Loucy (cell line): ENCODE results near the gene HMGB2.
A peak's percentile ranks its signal among the peaks of the same experiment; 100 is the strongest.

Source experiments
- H2AFZ ChIP-seq: fragments of 200-600 bp; sonication (generic); 2 replicates; pipeline ENCODE4 v1.6.0; 2016; ENCODE audit warnings: antibody characterized with exemption, mild to moderate bottlenecking, low read length, moderate library complexity
- H3F3A ChIP-seq: fragments of 200-600 bp; 2 replicates; pipeline ENCODE4 v1.6.0; 2016; ENCODE audit warnings: antibody characterized with exemption, low read depth, mild to moderate bottlenecking
- H3K27me3 ChIP-seq: fragments of 200-600 bp; sonication (generic); 2 replicates; pipeline ENCODE4 v1.6.1; 2014; ENCODE audit warnings: low read length, mild to moderate bottlenecking; ENCODE audit not compliant: insufficient read depth, poor library complexity, severe bottlenecking
- H3K36me3 ChIP-seq: fragments of 200-600 bp; sonication (generic); 2 replicates; pipeline ENCODE4 v1.6.1; 2016; ENCODE audit warnings: low read length; ENCODE audit not compliant: insufficient read depth
- H3K4me1 ChIP-seq: fragments of 200-600 bp; sonication (generic); 2 replicates; pipeline ENCODE4 v1.5.1; 2014; ENCODE audit warnings: low read length, mild to moderate bottlenecking; ENCODE audit not compliant: insufficient read depth, poor library complexity, severe bottlenecking
- H3K4me2 ChIP-seq: fragments of 200-600 bp; sonication (generic); 2 replicates; pipeline ENCODE4 v1.6.0; 2014; ENCODE audit warnings: antibody characterized with exemption, low read length, low read depth, mild to moderate bottlenecking; ENCODE audit not compliant: poor library complexity, severe bottlenecking
- H3K4me3 ChIP-seq: fragments of 200-600 bp; sonication (generic); 2 replicates; pipeline ENCODE4 v1.5.1; 2014; ENCODE audit warnings: low read length, mild to moderate bottlenecking, mixed read lengths; ENCODE audit not compliant: poor library complexity, severe bottlenecking
- H3K79me2 ChIP-seq: fragments of 200-600 bp; sonication (generic); 2 replicates; pipeline ENCODE4 v1.6.1; 2014; ENCODE audit warnings: low read length; ENCODE audit not compliant: insufficient read depth
- H3K9ac ChIP-seq: fragments of 200-600 bp; sonication (generic); 2 replicates; pipeline ENCODE4 v1.6.0; 2014; ENCODE audit warnings: mild to moderate bottlenecking, low read depth, low read length, moderate library complexity; ENCODE audit not compliant: poor library complexity, severe bottlenecking
- H3K9me2 ChIP-seq: fragments of 200-600 bp; sonication (generic); replicated peaks from 2 replicates; pipeline ENCODE4 v1.6.1; 2016; ENCODE audit warnings: low read depth, low read length, mixed read lengths
- H3K9me3 ChIP-seq: fragments of 200-600 bp; sonication (generic); 2 replicates; pipeline ENCODE4 v1.6.1; 2014; ENCODE audit warnings: mild to moderate bottlenecking, antibody characterized with exemption, low read length, low read depth; ENCODE audit not compliant: insufficient read depth
- H4K20me1 ChIP-seq: fragments of 200-600 bp; sonication (generic); 2 replicates; pipeline ENCODE4 v1.6.0; 2014; ENCODE audit warnings: antibody characterized with exemption, low read length, mild to moderate bottlenecking; ENCODE audit not compliant: insufficient read depth, poor library complexity, severe bottlenecking
- EZH2phosphoT487 ChIP-seq: fragments of 200-600 bp; IDR thresholded peaks from 2 replicates; pipeline ENCODE4 v1.6.1; 2018; ENCODE audit warnings: antibody characterized with exemption, mild to moderate bottlenecking, moderate library complexity, borderline replicate concordance
- TF ChIP-seq, protein P1 (sequence below): fragments of 200-600 bp; sonication (generic); conservative IDR thresholded peaks from 2 replicates; pipeline ENCODE4 v1.5.1; 2014; ENCODE audit warnings: mild to moderate bottlenecking, antibody characterized with exemption, low read length

HMGB2 gene

GRCh38 chr4:173319696-173320095 is 14.5 kb downstream of the HMGB2 start:
- H4K20me1 ChIP-seq: peaks cover 3% of the 10 kb centered on the region
- no peak overlapping the region for H3K4me3 ChIP-seq
- H3K9me2 ChIP-seq: no peaks in the 10 kb centered on the region
- TF ChIP-seq, protein P1, sequence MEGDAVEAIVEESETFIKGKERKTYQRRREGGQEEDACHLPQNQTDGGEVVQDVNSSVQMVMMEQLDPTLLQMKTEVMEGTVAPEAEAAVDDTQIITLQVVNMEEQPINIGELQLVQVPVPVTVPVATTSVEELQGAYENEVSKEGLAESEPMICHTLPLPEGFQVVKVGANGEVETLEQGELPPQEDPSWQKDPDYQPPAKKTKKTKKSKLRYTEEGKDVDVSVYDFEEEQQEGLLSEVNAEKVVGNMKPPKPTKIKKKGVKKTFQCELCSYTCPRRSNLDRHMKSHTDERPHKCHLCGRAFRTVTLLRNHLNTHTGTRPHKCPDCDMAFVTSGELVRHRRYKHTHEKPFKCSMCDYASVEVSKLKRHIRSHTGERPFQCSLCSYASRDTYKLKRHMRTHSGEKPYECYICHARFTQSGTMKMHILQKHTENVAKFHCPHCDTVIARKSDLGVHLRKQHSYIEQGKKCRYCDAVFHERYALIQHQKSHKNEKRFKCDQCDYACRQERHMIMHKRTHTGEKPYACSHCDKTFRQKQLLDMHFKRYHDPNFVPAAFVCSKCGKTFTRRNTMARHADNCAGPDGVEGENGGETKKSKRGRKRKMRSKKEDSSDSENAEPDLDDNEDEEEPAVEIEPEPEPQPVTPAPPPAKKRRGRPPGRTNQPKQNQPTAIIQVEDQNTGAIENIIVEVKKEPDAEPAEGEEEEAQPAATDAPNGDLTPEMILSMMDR: no peak
- no peak for TF ChIP-seq EZH2phosphoT487
- H3K4me1 ChIP-seq: no peaks in the 10 kb centered on the region
- peaks cover 79% of the 10 kb centered on the region for H3K36me3 ChIP-seq
- no peak overlapping the region for H3K9ac ChIP-seq
- H3K4me2 ChIP-seq: no peak overlapping the region
- no peak overlapping the region for H2AFZ ChIP-seq
- H3K27me3 ChIP-seq: no peaks in the 10 kb centered on the region
- H3K79me2 ChIP-seq: no peaks in the 10 kb centered on the region
- no peaks in the 10 kb centered on the region for H3K9me3 ChIP-seq
- no peaks in the 10 kb centered on the region; the same call in 1 of the 2 replicates for H3F3A ChIP-seq

DNA sequence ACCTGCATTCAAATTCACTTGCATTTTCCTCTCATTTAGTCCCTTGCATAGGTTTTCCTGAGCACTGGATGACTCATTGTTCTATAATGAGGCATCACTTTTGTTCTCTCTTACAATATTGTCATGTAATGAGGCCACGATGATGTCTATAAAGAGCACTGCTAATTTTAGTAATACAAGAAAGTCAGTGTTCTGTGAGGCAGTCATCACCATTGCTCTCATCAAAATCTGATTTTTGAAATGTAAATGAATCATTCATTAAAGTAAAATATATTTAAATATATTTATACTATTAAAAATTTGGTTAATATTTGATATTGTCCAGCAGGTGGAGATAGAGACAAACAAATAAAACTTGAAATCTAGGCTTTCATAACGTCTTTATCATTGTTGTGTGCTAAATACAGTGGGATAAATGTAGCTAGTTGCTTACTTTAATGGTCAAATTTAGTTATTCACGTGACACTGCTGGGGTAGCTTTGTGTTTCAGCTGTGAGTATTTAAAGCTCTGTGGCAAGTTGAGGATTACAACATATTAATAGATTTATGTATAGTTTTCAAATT is 15.4 kb downstream of the HMGB2 start:
- Histone ChIP-seq H3K9ac (no peak overlapping the region), H3K4me3 (no peak overlapping the region), H3F3A (no peaks in the 10 kb centered on the region; the same call in 1 of the 2 replicates), H3K27me3 (no peaks in the 10 kb centered on the region), H3K4me1 (no peaks in the 10 kb centered on the region), H3K9me3 (no peaks in the 10 kb centered on the region), H3K36me3 (peaks cover 88% of the 10 kb centered on the region), H3K79me2 (no peaks in the 10 kb centered on the region), H4K20me1 (peaks cover 3% of the 10 kb centered on the region), H2AFZ (no peak overlapping the region), H3K4me2 (no peak overlapping the region), H3K9me2 (no peaks in the 10 kb centered on the region)
- TF ChIP-seq, protein P1: 0 out of 2 replicates have a peak, but pooled peaks have one; percentile 23
- TF ChIP-seq EZH2phosphoT487: no peak

DNA sequence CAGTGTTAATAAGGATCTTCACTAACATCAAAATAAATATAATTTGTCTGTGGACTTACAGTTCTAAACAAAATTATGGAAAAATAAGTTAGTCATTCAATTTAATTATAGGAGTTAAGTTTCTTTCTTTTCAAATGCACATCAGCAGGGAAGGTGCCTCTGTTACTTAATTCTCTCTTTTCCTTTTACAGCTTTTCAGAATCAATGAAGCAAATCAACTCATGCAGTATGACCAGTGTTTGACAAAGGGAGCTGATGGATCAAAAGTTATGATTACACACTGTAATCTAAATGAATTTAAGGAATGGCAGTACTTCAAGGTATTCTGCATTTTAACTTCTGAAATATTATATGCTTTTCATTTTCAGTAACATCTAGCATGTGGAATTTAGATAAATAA is 15.9 kb downstream of the HMGB2 start:
- TF ChIP-seq, protein P1: no peak
- H3K4me1 ChIP-seq: no peaks in the 10 kb centered on the region
- no peak overlapping the region for H3K9ac ChIP-seq
- no peak overlapping the region for H2AFZ ChIP-seq
- peaks cover 3% of the 10 kb centered on the region for H4K20me1 ChIP-seq
- no peak overlapping the region for H3K4me3 ChIP-seq
- H3K79me2 ChIP-seq: no peaks in the 10 kb centered on the region
- peaks cover 88% of the 10 kb centered on the region for H3K36me3 ChIP-seq
- H3K4me2 ChIP-seq: no peak overlapping the region
- H3K27me3 ChIP-seq: no peaks in the 10 kb centered on the region
- no peaks in the 10 kb centered on the region; the same call in 1 of the 2 replicates for H3F3A ChIP-seq
- H3K9me2 ChIP-seq: no peaks in the 10 kb centered on the region
- no peaks in the 10 kb centered on the region for H3K9me3 ChIP-seq
